Activated naive CD4-positive, alpha-beta T cell treated with Interleukin-2 at 50 U/mL for 16 hours (primary cell): ENCODE data around the gene POGZ.

ENCODE experiments used
- DNase-seq: peaks from one replicate; pipeline ENCODE4 v3.0.0-alpha.2; 2020

POGZ gene

DNA sequence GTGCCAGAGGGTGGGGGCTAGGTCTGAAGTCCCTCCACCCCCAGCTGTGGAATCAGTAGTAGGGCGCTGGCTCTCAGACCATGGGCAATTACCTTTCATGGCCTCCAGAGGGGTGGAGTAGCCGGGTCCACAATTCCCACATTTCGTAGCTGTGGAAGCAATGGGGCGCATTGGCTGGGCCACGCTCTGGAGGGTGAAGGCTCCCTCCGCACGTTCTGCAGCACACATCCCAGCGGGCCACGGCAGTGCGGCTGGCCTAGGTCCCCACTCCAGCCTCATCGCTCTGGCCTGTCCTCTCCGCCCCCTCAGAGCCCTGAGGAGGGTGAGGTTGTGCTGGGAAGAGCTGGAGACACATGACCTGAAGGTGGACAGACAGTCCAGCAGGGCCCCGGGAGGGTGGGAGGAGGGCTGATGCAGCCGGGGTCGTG lies 89.7 kb downstream of the POGZ start:
- DNase-seq: no peak

DNA sequence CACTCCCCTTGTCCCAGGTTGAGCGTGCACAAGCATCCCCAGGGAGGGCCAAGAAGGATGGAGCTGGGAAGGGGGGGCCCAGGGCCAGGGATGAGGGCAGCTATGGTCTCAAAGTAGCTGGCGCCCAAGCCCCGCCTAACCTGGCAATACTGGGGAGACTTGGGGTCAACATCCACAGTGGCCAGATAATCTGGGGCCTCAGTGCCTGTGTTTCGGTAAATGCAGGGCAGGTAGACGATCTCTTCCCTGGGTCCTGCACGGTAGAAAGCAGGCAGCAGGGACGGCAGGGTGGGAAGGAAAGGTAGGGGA lies 90.0 kb downstream of the POGZ start:
- DNase-seq: no peak

DNA sequence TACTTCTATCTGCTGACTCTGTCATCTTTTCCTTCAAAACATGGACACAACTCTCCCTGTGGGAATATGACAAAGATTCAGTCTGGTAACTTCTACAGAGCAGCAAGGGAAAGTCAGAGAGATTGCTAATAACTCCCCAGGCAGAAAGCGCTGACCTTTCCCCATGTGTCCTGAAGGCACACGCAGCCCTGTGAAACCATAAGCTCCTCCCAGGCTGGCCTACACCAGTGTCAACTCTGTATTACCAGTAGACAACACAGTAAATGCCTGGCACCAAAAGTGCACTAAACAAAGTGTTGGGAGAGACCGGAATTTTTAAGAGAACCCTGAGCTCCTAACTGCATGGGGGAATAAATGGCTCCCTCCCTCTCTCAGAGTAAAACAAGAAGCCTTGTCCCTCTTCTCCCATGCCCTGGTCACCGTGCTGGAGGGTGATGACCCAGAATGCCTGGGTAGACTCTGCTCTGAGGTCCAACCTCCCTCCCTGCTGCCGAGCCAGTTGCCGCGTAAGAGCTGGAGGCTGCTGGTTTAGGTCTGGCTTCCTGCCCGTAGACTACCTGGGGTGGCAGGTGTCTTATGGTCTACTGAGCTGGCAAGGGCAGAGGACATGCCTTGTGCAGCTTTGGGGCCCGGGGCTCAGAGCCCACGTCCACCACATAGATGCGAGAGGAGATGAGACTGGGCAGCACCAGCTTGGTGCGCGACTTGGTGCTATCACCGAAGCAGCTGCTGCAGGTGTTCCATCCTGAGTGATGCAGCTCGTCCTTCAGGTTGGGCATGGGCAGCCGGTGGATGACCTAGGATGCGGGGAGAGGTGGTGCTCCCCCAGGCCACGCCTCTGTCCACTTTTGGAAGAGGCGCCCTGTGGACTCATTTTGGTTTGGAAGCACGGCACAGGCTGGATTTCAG lies 90.6 kb downstream of the POGZ start:
- no peak for DNase-seq

DNA sequence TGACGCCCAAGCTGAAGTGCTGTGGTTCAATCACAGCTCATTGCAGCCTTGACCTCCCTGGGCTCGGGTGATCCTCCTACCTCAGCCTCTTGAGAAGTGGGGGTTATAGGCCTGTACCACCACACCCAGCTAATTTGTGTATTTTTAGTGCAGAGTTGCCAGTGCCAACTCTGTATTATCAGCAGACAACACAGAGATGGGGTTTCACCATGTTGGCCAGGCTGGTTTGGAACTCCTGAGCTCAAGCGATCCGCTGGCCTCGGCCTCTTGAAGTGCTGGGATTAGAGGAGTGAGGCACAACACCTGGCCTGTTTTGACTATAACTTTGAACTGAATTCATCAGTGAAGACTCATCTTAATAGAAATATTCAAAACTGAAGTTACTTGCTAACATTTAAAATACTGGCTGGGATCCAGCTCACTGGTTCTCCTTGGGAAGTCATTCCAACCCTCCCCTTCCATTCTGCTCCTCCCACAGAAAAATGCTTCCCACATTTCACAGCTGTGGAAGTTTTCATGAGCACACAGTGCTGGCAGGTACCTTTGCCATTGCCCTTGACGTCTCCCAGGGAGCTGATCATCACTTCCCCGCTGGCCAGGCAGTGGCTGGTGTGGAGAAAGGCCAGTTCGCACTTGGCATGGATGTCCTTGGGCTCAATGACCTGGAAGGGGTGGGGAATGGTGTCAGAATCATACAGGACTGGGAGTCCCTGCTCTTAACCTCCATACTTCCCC lies 91.5 kb downstream of the POGZ start:
- DNase-seq: no peak

DNA sequence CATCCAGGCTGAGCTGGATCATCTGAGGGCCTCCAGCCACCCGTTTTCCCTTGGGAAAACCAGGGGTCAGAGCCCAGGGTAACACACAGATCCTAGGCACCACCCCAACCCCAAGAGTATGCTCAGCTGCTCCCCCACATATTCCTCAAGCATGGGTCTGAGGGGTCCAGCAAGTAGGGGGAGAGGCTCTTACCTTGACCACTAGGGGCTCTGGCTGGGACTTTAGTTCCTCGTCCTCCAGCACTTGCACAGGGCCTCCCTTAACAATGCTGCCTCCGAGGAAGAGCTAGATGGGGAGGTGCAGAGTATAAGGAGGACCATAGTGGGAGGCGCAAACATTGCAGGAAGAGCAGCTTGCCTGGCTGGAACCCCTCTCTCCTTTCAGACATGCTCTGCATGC lies 94.3 kb downstream of the POGZ start:
- DNase-seq: no peak

DNA sequence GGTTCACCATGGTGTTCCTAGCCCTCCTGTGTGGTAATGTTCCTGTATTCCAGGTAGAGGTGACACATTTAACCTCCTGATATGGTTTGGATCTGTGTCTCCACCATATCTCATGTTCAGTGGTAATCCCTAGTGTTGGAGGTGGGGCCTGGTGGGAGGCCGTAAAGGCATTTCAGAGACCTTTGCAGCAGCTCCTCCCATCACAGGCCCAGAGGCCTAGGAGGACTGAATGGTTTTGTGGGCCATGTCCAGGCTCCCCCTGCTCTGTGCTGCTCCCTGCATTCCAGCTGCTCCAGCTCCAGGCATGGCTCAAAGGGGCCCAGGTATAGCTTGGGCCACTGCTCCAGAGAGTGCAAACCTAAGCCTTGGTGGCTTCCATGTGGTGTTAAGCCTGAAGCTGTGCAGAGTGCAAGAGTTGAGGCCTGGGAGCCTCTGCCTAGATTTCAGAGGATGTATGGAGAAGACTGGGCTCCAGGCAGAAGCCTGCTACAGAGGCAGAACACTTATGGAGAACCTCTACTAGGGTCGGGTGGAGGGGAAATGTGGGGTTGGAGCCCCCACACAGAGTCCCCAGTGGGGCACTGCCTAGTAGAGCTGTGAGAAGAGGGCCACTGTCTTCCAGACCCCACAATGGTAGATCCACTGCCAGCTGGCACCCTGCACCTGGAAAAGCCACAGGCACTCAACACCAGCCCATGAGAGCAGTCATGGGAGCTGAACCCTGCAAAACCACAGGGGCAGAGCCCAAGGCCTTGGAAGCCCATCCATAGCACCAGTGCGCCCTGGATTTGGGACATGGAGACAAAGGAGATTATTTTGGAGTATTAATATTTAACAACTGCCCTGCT lies 96.8 kb downstream of the POGZ start:
- DNase-seq: no peak

DNA sequence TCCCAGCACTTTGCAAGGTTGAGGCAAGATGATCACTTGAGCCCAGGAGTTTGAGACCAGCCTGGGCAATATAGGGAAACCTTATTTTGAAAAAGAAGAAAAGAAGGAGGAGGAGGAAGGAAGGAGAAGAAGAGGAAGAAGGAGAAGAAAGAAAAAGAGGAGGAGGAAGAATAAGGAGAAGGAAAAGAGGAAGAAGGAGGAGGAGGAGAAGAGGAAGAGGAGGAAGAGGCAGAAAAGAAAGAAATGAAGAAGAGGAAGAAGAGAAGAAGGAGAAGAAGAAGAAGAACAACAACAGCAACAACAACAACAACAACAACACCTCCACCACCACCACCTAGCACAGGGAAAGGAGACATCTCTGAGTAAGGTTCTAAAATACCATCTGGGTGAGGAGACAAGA lies 97.4 kb downstream of the POGZ start:
- DNase-seq: no peak

DNA sequence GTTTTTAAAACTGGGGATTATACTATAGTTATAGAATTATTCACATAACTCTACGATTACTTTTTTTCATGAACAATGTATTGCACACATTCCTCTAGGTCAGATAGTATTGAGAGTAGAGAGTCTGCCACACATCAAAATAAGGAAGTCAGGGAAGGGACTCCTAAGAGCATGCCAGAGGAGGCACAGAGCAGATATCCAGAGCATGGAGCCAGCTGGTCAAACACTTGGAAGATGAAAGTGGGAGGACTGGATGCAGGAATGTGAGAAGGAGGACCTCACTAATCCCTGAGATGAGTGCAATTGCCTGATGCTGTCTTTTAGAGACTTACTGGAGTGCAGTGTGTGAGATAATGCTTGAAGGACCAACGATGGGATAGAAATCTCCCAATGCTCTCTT lies 102.6 kb downstream of the POGZ start:
- no peak for DNase-seq
